ENCODE data around the gene TICAM1. TPM values are rescaled to one million over a fixed set of nuclear protein-coding genes. Genes with fewer than 3 reads are reported as not detected.

Gene TICAM1
- total RNA-seq, 1 experiment from 2014 or later, result 0.61 TPM

DNA sequence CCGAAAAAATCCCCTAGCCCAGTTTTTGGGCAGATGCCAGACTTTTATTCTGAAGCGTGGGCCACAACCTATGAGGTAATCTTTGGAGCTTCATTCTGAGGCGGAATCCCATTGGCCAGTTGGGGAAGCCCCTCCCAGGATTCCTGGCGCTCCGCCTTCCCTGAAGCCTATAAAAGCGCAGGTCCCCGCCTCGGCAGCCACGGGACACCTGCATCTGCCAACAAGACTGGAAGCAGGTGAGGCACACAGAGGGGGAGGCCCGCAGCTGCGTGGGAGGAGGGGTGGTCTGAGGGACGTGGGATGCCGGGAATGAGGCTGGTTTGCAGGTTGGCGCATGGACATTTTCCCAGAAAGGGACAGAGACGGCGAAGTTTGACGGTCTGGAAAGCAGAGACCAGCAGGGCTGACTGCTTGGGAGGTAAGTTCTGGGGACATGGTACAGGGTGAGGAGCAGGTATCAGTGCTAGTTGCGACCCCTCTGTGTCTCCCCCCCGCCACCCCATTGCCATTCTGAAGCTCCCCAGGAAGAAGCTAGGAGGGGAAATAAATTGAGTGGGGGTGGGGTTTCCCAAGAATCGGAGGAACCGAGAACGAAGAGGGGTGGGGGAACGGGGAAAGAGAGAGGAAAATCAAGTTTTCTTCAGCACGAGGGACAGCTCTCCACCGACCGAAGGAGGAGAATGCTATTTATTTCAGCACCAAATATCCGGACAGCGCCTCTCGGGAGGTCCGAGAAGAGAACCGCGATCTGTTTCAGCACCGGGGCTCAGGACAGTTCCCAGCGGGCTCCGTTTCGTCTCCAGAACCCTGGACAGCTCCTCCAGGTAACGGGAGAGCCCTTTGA lies 62.4 kb downstream of the TICAM1 start (continued):
- TF ChIP-seq, protein P1, sequence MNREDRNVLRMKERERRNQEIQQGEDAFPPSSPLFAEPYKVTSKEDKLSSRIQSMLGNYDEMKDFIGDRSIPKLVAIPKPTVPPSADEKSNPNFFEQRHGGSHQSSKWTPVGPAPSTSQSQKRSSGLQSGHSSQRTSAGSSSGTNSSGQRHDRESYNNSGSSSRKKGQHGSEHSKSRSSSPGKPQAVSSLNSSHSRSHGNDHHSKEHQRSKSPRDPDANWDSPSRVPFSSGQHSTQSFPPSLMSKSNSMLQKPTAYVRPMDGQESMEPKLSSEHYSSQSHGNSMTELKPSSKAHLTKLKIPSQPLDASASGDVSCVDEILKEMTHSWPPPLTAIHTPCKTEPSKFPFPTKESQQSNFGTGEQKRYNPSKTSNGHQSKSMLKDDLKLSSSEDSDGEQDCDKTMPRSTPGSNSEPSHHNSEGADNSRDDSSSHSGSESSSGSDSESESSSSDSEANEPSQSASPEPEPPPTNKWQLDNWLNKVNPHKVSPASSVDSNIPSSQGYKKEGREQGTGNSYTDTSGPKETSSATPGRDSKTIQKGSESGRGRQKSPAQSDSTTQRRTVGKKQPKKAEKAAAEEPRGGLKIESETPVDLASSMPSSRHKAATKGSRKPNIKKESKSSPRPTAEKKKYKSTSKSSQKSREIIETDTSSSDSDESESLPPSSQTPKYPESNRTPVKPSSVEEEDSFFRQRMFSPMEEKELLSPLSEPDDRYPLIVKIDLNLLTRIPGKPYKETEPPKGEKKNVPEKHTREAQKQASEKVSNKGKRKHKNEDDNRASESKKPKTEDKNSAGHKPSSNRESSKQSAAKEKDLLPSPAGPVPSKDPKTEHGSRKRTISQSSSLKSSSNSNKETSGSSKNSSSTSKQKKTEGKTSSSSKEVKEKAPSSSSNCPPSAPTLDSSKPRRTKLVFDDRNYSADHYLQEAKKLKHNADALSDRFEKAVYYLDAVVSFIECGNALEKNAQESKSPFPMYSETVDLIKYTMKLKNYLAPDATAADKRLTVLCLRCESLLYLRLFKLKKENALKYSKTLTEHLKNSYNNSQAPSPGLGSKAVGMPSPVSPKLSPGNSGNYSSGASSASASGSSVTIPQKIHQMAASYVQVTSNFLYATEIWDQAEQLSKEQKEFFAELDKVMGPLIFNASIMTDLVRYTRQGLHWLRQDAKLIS (CRISPR knock-in tag; IDR thresholded peaks at IDR 0.05; ENCODE audit: borderline replicate concordance), result peak; percentile 100
- TF ChIP-seq ATF1 (CRISPR knock-in tag; IDR thresholded peaks at IDR 0.05), result peak; percentile 100
- TF ChIP-seq, protein P2, sequence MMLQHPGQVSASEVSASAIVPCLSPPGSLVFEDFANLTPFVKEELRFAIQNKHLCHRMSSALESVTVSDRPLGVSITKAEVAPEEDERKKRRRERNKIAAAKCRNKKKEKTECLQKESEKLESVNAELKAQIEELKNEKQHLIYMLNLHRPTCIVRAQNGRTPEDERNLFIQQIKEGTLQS (CRISPR knock-in tag; conservative IDR thresholded peaks at IDR 0.05), result peak; percentile 98
- TF ChIP-seq, protein P3, sequence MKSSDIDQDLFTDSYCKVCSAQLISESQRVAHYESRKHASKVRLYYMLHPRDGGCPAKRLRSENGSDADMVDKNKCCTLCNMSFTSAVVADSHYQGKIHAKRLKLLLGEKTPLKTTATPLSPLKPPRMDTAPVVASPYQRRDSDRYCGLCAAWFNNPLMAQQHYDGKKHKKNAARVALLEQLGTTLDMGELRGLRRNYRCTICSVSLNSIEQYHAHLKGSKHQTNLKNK (CRISPR knock-in tag; IDR thresholded peaks at IDR 0.05), result no peak
- peak; percentile 95 for TF ChIP-seq ZNF416 (CRISPR knock-in tag; IDR thresholded peaks at IDR 0.05)
- TF ChIP-seq, protein P4, sequence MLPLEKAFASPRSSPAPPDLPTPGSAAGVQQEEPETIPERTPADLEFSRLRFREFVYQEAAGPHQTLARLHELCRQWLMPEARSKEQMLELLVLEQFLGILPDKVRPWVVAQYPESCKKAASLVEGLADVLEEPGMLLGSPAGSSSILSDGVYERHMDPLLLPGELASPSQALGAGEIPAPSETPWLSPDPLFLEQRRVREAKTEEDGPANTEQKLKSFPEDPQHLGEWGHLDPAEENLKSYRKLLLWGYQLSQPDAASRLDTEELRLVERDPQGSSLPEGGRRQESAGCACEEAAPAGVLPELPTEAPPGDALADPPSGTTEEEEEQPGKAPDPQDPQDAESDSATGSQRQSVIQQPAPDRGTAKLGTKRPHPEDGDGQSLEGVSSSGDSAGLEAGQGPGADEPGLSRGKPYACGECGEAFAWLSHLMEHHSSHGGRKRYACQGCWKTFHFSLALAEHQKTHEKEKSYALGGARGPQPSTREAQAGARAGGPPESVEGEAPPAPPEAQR (CRISPR knock-in tag; IDR thresholded peaks at IDR 0.05), result peak; percentile 100
- peak; percentile 99 for TF ChIP-seq FOXJ3 (CRISPR knock-in tag; IDR thresholded peaks at IDR 0.05; ENCODE audit: borderline replicate concordance)
- peak; percentile 99 for TF ChIP-seq IRF2 (CRISPR knock-in tag; IDR thresholded peaks at IDR 0.05; ENCODE audit: borderline replicate concordance, low read depth)
- TF ChIP-seq, protein P5, sequence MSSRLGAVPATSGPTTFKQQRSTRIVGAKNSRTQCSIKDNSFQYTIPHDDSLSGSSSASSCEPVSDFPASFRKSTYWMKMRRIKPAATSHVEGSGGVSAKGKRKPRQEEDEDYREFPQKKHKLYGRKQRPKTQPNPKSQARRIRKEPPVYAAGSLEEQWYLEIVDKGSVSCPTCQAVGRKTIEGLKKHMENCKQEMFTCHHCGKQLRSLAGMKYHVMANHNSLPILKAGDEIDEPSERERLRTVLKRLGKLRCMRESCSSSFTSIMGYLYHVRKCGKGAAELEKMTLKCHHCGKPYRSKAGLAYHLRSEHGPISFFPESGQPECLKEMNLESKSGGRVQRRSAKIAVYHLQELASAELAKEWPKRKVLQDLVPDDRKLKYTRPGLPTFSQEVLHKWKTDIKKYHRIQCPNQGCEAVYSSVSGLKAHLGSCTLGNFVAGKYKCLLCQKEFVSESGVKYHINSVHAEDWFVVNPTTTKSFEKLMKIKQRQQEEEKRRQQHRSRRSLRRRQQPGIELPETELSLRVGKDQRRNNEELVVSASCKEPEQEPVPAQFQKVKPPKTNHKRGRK (CRISPR knock-in tag; IDR thresholded peaks at IDR 0.05; ENCODE audit: borderline replicate concordance), result peak; percentile 100
- TF ChIP-seq, protein P6, sequence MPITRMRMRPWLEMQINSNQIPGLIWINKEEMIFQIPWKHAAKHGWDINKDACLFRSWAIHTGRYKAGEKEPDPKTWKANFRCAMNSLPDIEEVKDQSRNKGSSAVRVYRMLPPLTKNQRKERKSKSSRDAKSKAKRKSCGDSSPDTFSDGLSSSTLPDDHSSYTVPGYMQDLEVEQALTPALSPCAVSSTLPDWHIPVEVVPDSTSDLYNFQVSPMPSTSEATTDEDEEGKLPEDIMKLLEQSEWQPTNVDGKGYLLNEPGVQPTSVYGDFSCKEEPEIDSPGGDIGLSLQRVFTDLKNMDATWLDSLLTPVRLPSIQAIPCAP (CRISPR knock-in tag; IDR thresholded peaks at IDR 0.05), result peak; percentile 100
- peak; percentile 100 for TF ChIP-seq CREB1 (CRISPR knock-in tag; IDR thresholded peaks at IDR 0.05)
- TF ChIP-seq ZNF263 (CRISPR knock-in tag; IDR thresholded peaks at IDR 0.05; ENCODE audit: low read depth), result peak; percentile 96
- no peak for TF ChIP-seq GTF2I (CRISPR knock-in tag; conservative IDR thresholded peaks at IDR 0.05)
- TF ChIP-seq, protein P7, sequence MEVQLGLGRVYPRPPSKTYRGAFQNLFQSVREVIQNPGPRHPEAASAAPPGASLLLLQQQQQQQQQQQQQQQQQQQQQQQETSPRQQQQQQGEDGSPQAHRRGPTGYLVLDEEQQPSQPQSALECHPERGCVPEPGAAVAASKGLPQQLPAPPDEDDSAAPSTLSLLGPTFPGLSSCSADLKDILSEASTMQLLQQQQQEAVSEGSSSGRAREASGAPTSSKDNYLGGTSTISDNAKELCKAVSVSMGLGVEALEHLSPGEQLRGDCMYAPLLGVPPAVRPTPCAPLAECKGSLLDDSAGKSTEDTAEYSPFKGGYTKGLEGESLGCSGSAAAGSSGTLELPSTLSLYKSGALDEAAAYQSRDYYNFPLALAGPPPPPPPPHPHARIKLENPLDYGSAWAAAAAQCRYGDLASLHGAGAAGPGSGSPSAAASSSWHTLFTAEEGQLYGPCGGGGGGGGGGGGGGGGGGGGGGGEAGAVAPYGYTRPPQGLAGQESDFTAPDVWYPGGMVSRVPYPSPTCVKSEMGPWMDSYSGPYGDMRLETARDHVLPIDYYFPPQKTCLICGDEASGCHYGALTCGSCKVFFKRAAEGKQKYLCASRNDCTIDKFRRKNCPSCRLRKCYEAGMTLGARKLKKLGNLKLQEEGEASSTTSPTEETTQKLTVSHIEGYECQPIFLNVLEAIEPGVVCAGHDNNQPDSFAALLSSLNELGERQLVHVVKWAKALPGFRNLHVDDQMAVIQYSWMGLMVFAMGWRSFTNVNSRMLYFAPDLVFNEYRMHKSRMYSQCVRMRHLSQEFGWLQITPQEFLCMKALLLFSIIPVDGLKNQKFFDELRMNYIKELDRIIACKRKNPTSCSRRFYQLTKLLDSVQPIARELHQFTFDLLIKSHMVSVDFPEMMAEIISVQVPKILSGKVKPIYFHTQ (CRISPR knock-in tag; IDR thresholded peaks at IDR 0.05), result peak; percentile 94
- TF ChIP-seq MXD4 (CRISPR knock-in tag; IDR thresholded peaks at IDR 0.05; ENCODE audit: borderline replicate concordance), result peak; percentile 99
- peak; percentile 98 for TF ChIP-seq PRRX2 (CRISPR knock-in tag; IDR thresholded peaks at IDR 0.05)
- TF ChIP-seq ZNF317 (CRISPR knock-in tag; IDR thresholded peaks at IDR 0.05; ENCODE audit: borderline replicate concordance, low read depth), result peak; percentile 94

Small RNA genes lying within 50 kb of the gene (microRNA-seq; reads per million reads assigned to microRNA genes)
- gene MIR7-3 (ENCODE audit: borderline number of aligned reads), result 1.4 reads per million

Other genes starting within 250 kb of the TICAM1 start
- 8.3 to 8.7 TPM (median 8.6 TPM) in 3 replicates for gene TNFAIP8L1, start 192.2 kb downstream of the TICAM1 start, total RNA-seq (2021)
- gene MYDGF, start 161.4 kb downstream of the TICAM1 start, total RNA-seq (2021), result 54.2 to 59.1 TPM (median 58.2 TPM) in 3 replicates
- 36.0 to 52.9 TPM (median 38.3 TPM) in 3 replicates for gene DPP9, start 107.9 kb downstream of the TICAM1 start, total RNA-seq (2021)
- 15.7 to 16.1 TPM (median 15.8 TPM) in 3 replicates for gene FEM1A, start 40.0 kb downstream of the TICAM1 start, total RNA-seq (2021)
- gene PLIN3, start 36.0 kb upstream of the TICAM1 start, total RNA-seq (2021), result 61.3 to 72.1 TPM (median 71.2 TPM) in 3 replicates
- not detected in 3 replicates for gene ARRDC5, start 71.2 kb upstream of the TICAM1 start, total RNA-seq (2021)
- gene UHRF1, start 77.8 kb upstream of the TICAM1 start, total RNA-seq (2021), result 37.9 to 42.5 TPM (median 38.1 TPM) in 3 replicates
- 43.2 to 56.0 TPM (median 53.1 TPM) in 3 replicates for gene KDM4B, start 137.4 kb upstream of the TICAM1 start, total RNA-seq (2021)